ENCODE results near the gene FOLR2. TPM values are rescaled to one million over a fixed set of nuclear protein-coding genes. Genes with fewer than 3 reads are reported as not detected.
"Not testable (repeated sequence)": the region's sequence is repeated elsewhere in the genome, so short reads cannot be mapped to it uniquely, and the experiment has no call there.

Gene FOLR2
- total RNA-seq: not detected
- polyA plus RNA-seq: not detected

- H3K27ac Mint-ChIP-seq: peak within 1 kb of the TSS in 1 of 7 donors; percentile 9
- no peaks in the 10 kb centered on the region for H3K9me3 ChIP-seq (ENCODE audit: control insufficient read depth in 1 of 2, low read length in 2 of 2)
- H3K36me3 ChIP-seq (ENCODE audit: insufficient read depth, low read length): no peaks in the 10 kb centered on the region
- no peaks in the 10 kb centered on the region for H3K36me3 Mint-ChIP-seq
- peaks cover 0 to 5% (median 0%) of the 10 kb centered on the region in 4 donors for H3K4me1 Mint-ChIP-seq
- peaks cover 0 to 3% (median 0%) of the 10 kb centered on the region in 8 donors for H3K9me3 Mint-ChIP-seq
- no peak for DNase-seq
- H3K4me3 ChIP-seq (ENCODE audit: low read length in 2 of 2): no peak within 1 kb of the TSS
- H3K27ac ChIP-seq (ENCODE audit: low read depth, low read length): no peak within 1 kb of the TSS
- ChIA-PET POLR2A (ENCODE audit: partially characterized antibody) (no interaction called here), CTCF (ENCODE audit: partially characterized antibody) (interaction anchor here (0.9 kb wide), 1 partner anchor 33 kb away, joined by 3 read pairs; no protein-coding TSS in a partner anchor)
- H3K4me3 Mint-ChIP-seq: no peak within 1 kb of the TSS
- peaks cover 3% of the 10 kb centered on the region for H3K27me3 ChIP-seq (ENCODE audit: insufficient read depth, low read length)
- no peaks in the 10 kb centered on the region for H3K4me1 ChIP-seq (ENCODE audit: insufficient read depth, low read length)
- intact Hi-C loops (cut with micrococcal nuclease): loop anchor here (2.0 kb wide), 1 partner anchor 30 kb away; no protein-coding TSS in a partner anchor
- peaks cover 14 to 21% of the 10 kb centered on the region in 2 donors for H3K27me3 Mint-ChIP-seq
Measured at GRCh38 chr11:72216638-72217037, at the start of gene FOLR2. Gene FOLR2, plus strand, starts transcription at chr11:72216794. Its CDS starts 1,791 bp downstream, at chr11:72218585.

- DNase-seq; H3K4me3 Mint-ChIP-seq; intact Hi-C loops (cut with micrococcal nuclease); H3K27me3 Mint-ChIP-seq; POLR2A ChIA-PET (ENCODE audit: partially characterized antibody); H3K27me3 ChIP-seq (ENCODE audit: insufficient read depth, low read length); H3K27ac Mint-ChIP-seq; H3K4me3 ChIP-seq (ENCODE audit: low read length in 2 of 2); H3K9me3 Mint-ChIP-seq; H3K27ac ChIP-seq (ENCODE audit: low read depth, low read length); H3K9me3 ChIP-seq (ENCODE audit: control insufficient read depth in 1 of 2, low read length in 2 of 2); H3K4me1 ChIP-seq (ENCODE audit: insufficient read depth, low read length); H3K36me3 ChIP-seq (ENCODE audit: insufficient read depth, low read length); H3K36me3 Mint-ChIP-seq; H3K4me1 Mint-ChIP-seq: not testable (repeated sequence)
- CTCF ChIA-PET (ENCODE audit: partially characterized antibody): interaction anchor here (2.3 kb wide), 1 partner anchor 25 kb away, joined by 9 read pairs; no protein-coding TSS in a partner anchor
Measured at GRCh38 chr11:72169046-72169555, 47.5 kb upstream of the FOLR2 start.

GRCh38 chr11:72169754-72170153 lies 46.8 kb upstream of the FOLR2 start:
- H3K4me1 Mint-ChIP-seq; H3K9me3 Mint-ChIP-seq; H3K4me1 ChIP-seq (ENCODE audit: insufficient read depth, low read length); H3K36me3 Mint-ChIP-seq; H3K27me3 ChIP-seq (ENCODE audit: insufficient read depth, low read length); intact Hi-C loops (cut with micrococcal nuclease); H3K4me3 Mint-ChIP-seq; H3K4me3 ChIP-seq (ENCODE audit: low read length in 2 of 2); H3K9me3 ChIP-seq (ENCODE audit: control insufficient read depth in 1 of 2, low read length in 2 of 2); H3K27me3 Mint-ChIP-seq; CTCF ChIA-PET (ENCODE audit: partially characterized antibody); H3K27ac Mint-ChIP-seq; DNase-seq; POLR2A ChIA-PET (ENCODE audit: partially characterized antibody); H3K36me3 ChIP-seq (ENCODE audit: insufficient read depth, low read length); H3K27ac ChIP-seq (ENCODE audit: low read depth, low read length): not testable (repeated sequence)

- H3K27ac Mint-ChIP-seq; H3K9me3 Mint-ChIP-seq; DNase-seq; intact Hi-C loops (cut with micrococcal nuclease); H3K4me1 Mint-ChIP-seq; H3K36me3 Mint-ChIP-seq; CTCF ChIA-PET (ENCODE audit: partially characterized antibody); H3K4me3 Mint-ChIP-seq; H3K4me1 ChIP-seq (ENCODE audit: insufficient read depth, low read length); H3K27me3 Mint-ChIP-seq; H3K27me3 ChIP-seq (ENCODE audit: insufficient read depth, low read length); H3K27ac ChIP-seq (ENCODE audit: low read depth, low read length); H3K9me3 ChIP-seq (ENCODE audit: control insufficient read depth in 1 of 2, low read length in 2 of 2); H3K4me3 ChIP-seq (ENCODE audit: low read length in 2 of 2); POLR2A ChIA-PET (ENCODE audit: partially characterized antibody); H3K36me3 ChIP-seq (ENCODE audit: insufficient read depth, low read length): not testable (repeated sequence)
Measured at GRCh38 chr11:72172043-72172442, 44.6 kb upstream of the FOLR2 start.

GRCh38 chr11:72173291-72173690 lies 43.3 kb upstream of the FOLR2 start:
- no peak for DNase-seq
- Histone ChIP-seq H3K27ac (ENCODE audit: low read depth, low read length) (no peak overlapping the region), H3K27me3 (ENCODE audit: insufficient read depth, low read length) (no peaks in the 10 kb centered on the region), H3K4me3 (ENCODE audit: low read length in 2 of 2) (no peak overlapping the region), H3K36me3 (ENCODE audit: insufficient read depth, low read length) (no peaks in the 10 kb centered on the region), H3K9me3 (ENCODE audit: control insufficient read depth in 1 of 2, low read length in 2 of 2) (no peaks in the 10 kb centered on the region), H3K4me1 (ENCODE audit: insufficient read depth, low read length) (no peaks in the 10 kb centered on the region)
- H3K9me3 Mint-ChIP-seq: no peaks in the 10 kb centered on the region
- H3K27me3 Mint-ChIP-seq: peaks cover 5 to 13% of the 10 kb centered on the region in 2 donors
- intact Hi-C loops (cut with micrococcal nuclease): no loop called here
- H3K4me1 Mint-ChIP-seq: peaks cover 0 to 3% (median under 1%) of the 10 kb centered on the region in 4 donors
- no peak overlapping the region for H3K4me3 Mint-ChIP-seq
- no peaks in the 10 kb centered on the region for H3K36me3 Mint-ChIP-seq
- H3K27ac Mint-ChIP-seq: no peak overlapping the region
- CTCF ChIA-PET (ENCODE audit: partially characterized antibody): interaction anchor here (1.0 kb wide), 1 partner anchor 30 kb away, joined by 3 read pairs; no protein-coding TSS in a partner anchor
- POLR2A ChIA-PET (ENCODE audit: partially characterized antibody): no interaction called here

GRCh38 chr11:72174302-72175070 lies 42.1 kb upstream of the FOLR2 start:
- no peak for DNase-seq
- ChIA-PET POLR2A (ENCODE audit: partially characterized antibody) (no interaction called here), CTCF (ENCODE audit: partially characterized antibody) (interaction anchor here (1.0 kb wide), 2 partner anchors 9 to 31 kb away, joined by 3 read pairs; no protein-coding TSS in a partner anchor)
- no peaks in the 10 kb centered on the region for H3K36me3 Mint-ChIP-seq
- H3K36me3 ChIP-seq (ENCODE audit: insufficient read depth, low read length): no peaks in the 10 kb centered on the region
- peaks cover 0 to 3% (median under 1%) of the 10 kb centered on the region in 4 donors for H3K4me1 Mint-ChIP-seq
- H3K27ac ChIP-seq (ENCODE audit: low read depth, low read length): no peak overlapping the region
- no peak overlapping the region for H3K4me3 ChIP-seq (ENCODE audit: low read length in 2 of 2)
- H3K9me3 Mint-ChIP-seq: no peaks in the 10 kb centered on the region
- H3K27me3 ChIP-seq (ENCODE audit: insufficient read depth, low read length): no peaks in the 10 kb centered on the region
- no peaks in the 10 kb centered on the region for H3K9me3 ChIP-seq (ENCODE audit: control insufficient read depth in 1 of 2, low read length in 2 of 2)
- H3K4me1 ChIP-seq (ENCODE audit: insufficient read depth, low read length): no peaks in the 10 kb centered on the region
- H3K27ac Mint-ChIP-seq: no peak overlapping the region
- intact Hi-C loops (cut with micrococcal nuclease): no loop called here
- H3K27me3 Mint-ChIP-seq: peaks cover 5 to 13% of the 10 kb centered on the region in 2 donors
- H3K4me3 Mint-ChIP-seq: no peak overlapping the region

GRCh38 chr11:72177656-72178055 lies 38.9 kb upstream of the FOLR2 start:
- Histone ChIP-seq H3K4me3 (ENCODE audit: low read length in 2 of 2) (no peak overlapping the region), H3K4me1 (ENCODE audit: insufficient read depth, low read length) (no peaks in the 10 kb centered on the region), H3K9me3 (ENCODE audit: control insufficient read depth in 1 of 2, low read length in 2 of 2) (no peaks in the 10 kb centered on the region), H3K27me3 (ENCODE audit: insufficient read depth, low read length) (no peaks in the 10 kb centered on the region), H3K27ac (ENCODE audit: low read depth, low read length) (no peak overlapping the region), H3K36me3 (ENCODE audit: insufficient read depth, low read length) (no peaks in the 10 kb centered on the region)
- Mint-ChIP-seq H3K9me3 (no peaks in the 10 kb centered on the region), H3K27me3 (peaks cover 8 to 14% of the 10 kb centered on the region in 2 donors), H3K4me3 (no peak overlapping the region), H3K4me1 (no peaks in the 10 kb centered on the region), H3K36me3 (no peaks in the 10 kb centered on the region), H3K27ac (no peak overlapping the region)
- no peak for DNase-seq
- intact Hi-C loops (cut with micrococcal nuclease): no loop called here
- ChIA-PET CTCF (ENCODE audit: partially characterized antibody) (no interaction called here), POLR2A (ENCODE audit: partially characterized antibody) (no interaction called here)

All from CD4-positive, alpha-beta memory T cell (primary cell).